Activated effector memory CD4-positive, alpha-beta T cell treated with anti-CD3 and anti-CD28 coated beads, Interleukin-2, amount 50 U/mL, for 16 hours (primary cell): ENCODE data around the gene SPACA4.

Experiments
- DNase-seq: peaks from one replicate; pipeline ENCODE4 v3.0.0-alpha.2; 2020

Gene SPACA4

GRCh38 chr19:48635966-48636858 is 29.7 kb downstream of the SPACA4 start:
- peak; percentile 77 for DNase-seq

GRCh38 chr19:48636859-48637448 is 30.4 kb downstream of the SPACA4 start, which contains the start of gene DBP:
Gene DBP, minus strand, starts transcription at chr19:48637379. Its CDS starts 385 bp downstream, at chr19:48636994.
- DNase-seq = peak; percentile 80

GRCh38 chr19:48637449-48637947 is 31.0 kb downstream of the SPACA4 start:
- DNase-seq = peak; percentile 100

GRCh38 chr19:48637948-48638830 is 31.6 kb downstream of the SPACA4 start:
- peak; percentile 92 for DNase-seq

GRCh38 chr19:48638831-48639381 is 32.4 kb downstream of the SPACA4 start:
- no peak for DNase-seq

- DNase-seq = no peak
These were observed 33.2 kb downstream of the SPACA4 start for GRCh38 chr19:48639483-48640375.

GRCh38 chr19:48641850-48642249 is 35.3 kb downstream of the SPACA4 start:
- DNase-seq = no peak

GRCh38 chr19:48642862-48643261 is 36.3 kb downstream of the SPACA4 start:
- no peak for DNase-seq

- no peak for DNase-seq
These were observed 37.8 kb downstream of the SPACA4 start for GRCh38 chr19:48644355-48644754.

- peak; percentile 90 for DNase-seq
These were observed 38.5 kb downstream of the SPACA4 start for GRCh38 chr19:48644839-48645619.

GRCh38 chr19:48645620-48646000 is 39.1 kb downstream of the SPACA4 start:
- no peak for DNase-seq

GRCh38 chr19:48646001-48646721 is 39.6 kb downstream of the SPACA4 start, which contains the start of gene CA11:
Gene CA11, minus strand, starts transcription at chr19:48646187. Its CDS starts 555 bp downstream, at chr19:48645632.
- peak; percentile 96 for DNase-seq

- DNase-seq = no peak
These were observed 40.2 kb downstream of the SPACA4 start for GRCh38 chr19:48646722-48647216.

GRCh38 chr19:48648134-48648533 is 41.6 kb downstream of the SPACA4 start:
- no peak for DNase-seq

GRCh38 chr19:48650974-48651682 is 44.6 kb downstream of the SPACA4 start:
- DNase-seq = no peak

GRCh38 chr19:48651683-48652048 is 45.1 kb downstream of the SPACA4 start:
- DNase-seq = no peak

- DNase-seq = no peak
These were observed 47.9 kb downstream of the SPACA4 start for GRCh38 chr19:48654299-48655059.

- DNase-seq = no peak
These were observed 50.4 kb downstream of the SPACA4 start for GRCh38 chr19:48656840-48657474.
